ENCODE data around the gene WDR27. TPM values are rescaled to one million over a fixed set of nuclear protein-coding genes. Genes with fewer than 3 reads are reported as not detected.

The WDR27 gene
- total RNA-seq, 1 donor from 2014 or later, result 41.5 TPM

DNA sequence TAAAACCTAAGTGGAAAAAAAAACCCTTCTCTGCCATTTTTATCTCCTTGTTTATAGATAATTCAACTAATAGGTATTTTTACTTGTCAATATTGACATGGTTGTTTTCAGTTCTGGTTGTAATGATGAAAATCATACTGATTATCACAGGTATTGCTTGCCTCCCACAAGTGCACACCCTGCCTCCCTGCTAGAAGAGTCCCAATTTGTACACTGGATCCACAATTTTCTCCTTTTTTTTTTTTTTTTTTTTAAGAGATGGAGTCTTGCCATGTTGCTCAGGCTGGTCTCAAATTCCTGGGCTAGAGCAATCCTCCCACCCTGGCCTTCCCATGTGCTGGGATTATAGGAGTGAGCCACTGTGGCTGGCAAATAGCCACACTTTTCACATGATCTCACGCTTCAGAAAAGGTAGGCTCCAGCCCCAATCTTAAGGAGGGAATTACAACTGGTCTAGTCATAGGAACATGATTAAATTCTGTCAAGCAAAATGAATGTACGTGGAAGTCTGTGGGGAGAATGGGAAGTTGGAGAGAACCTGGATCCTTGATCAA, 37.2 kb upstream of the WDR27 start:
- H3K4me3 ChIP-seq, result no peak overlapping the region
- H3K27ac ChIP-seq, result no peak overlapping the region
- no peaks in the 10 kb centered on the region for H3K4me1 ChIP-seq
- no peaks in the 10 kb centered on the region for H3K9me3 ChIP-seq
- intact Hi-C loops (cut with DNase I), result no loop called here
- no peaks in the 10 kb centered on the region for H3K27me3 ChIP-seq
- TF ChIP-seq, protein P1, sequence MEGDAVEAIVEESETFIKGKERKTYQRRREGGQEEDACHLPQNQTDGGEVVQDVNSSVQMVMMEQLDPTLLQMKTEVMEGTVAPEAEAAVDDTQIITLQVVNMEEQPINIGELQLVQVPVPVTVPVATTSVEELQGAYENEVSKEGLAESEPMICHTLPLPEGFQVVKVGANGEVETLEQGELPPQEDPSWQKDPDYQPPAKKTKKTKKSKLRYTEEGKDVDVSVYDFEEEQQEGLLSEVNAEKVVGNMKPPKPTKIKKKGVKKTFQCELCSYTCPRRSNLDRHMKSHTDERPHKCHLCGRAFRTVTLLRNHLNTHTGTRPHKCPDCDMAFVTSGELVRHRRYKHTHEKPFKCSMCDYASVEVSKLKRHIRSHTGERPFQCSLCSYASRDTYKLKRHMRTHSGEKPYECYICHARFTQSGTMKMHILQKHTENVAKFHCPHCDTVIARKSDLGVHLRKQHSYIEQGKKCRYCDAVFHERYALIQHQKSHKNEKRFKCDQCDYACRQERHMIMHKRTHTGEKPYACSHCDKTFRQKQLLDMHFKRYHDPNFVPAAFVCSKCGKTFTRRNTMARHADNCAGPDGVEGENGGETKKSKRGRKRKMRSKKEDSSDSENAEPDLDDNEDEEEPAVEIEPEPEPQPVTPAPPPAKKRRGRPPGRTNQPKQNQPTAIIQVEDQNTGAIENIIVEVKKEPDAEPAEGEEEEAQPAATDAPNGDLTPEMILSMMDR (IDR thresholded peaks at IDR 0.05), result no peak
- TF ChIP-seq POLR2A (IDR thresholded peaks at IDR 0.05) (no peak), POLR2AphosphoS5 (IDR thresholded peaks at IDR 0.05; ENCODE audit: insufficient read depth in 1 of 2, low read depth in 1 of 2) (no peak)
- no peaks in the 10 kb centered on the region for H3K36me3 ChIP-seq
- DNase-seq (ENCODE audit: extremely low spot score in 2 of 2), result no peak

DNA sequence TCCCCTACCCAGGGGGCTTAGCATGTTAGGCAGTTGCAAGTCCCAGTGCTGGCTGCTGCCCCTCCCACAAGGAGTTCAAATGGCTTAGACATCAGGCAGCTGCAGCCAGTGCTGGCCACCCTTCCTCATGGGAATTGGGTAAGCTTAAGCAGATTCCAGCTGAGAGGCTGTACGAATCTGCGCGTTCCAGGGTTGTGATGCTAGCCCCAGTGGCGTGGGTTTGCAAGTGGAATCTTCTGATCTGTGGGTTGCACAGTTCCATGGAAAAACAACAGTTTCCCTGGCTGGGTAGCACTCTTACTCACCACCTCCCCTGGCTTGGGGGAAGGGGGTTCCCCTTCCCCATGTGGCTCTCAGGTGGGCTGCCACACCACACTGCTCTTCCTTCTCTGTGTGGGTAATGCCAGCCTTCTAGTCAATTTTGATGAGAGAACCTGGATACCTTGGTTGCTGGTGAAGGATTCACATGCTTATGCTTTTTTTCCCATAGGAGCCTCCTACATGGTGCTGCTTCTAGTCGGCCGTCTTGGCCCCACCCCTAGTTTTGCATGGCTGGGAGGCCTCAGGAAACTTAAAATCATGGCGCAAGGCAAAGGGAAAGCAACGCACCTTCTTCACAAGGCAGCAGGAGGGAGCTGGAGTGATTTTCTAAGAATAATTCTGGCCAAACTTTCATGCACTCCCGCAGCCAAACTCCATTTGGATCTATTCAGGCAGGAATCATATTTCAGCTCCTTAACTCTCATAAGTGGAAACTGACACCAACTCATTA, 36.6 kb upstream of the WDR27 start:
- no peaks in the 10 kb centered on the region for H3K27me3 ChIP-seq
- DNase-seq (ENCODE audit: extremely low spot score in 2 of 2), result no peak
- H3K4me3 ChIP-seq, result no peak overlapping the region
- H3K36me3 ChIP-seq, result no peaks in the 10 kb centered on the region
- H3K9me3 ChIP-seq, result no peaks in the 10 kb centered on the region
- intact Hi-C loops (cut with DNase I), result no loop called here
- no peaks in the 10 kb centered on the region for H3K4me1 ChIP-seq
- TF ChIP-seq, protein P1 (IDR thresholded peaks at IDR 0.05), result no peak
- TF ChIP-seq POLR2AphosphoS5 (IDR thresholded peaks at IDR 0.05; ENCODE audit: insufficient read depth in 1 of 2, low read depth in 1 of 2) (no peak), POLR2A (IDR thresholded peaks at IDR 0.05) (no peak)
- H3K27ac ChIP-seq, result no peak overlapping the region

DNA sequence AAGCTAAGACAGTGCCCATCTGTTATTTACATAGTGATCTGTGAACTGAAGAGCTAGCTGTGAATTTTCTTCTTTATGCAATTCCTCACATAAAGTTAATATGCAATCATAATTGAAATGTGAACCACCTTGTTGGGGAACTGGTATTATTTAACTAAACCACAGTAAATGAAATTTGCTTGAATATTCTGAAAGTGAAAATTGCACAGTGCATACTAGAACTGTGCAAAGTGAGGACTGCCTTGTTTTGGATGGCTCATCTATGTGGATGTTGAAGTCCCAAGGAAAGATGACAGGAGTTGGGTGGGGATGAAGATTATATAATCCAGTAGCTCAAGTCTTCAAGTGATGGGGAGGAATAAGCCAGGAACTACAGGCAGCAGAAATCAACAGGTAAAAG, 28.1 kb upstream of the WDR27 start:
- intact Hi-C loops (cut with DNase I), result no loop called here
- H3K4me3 ChIP-seq, result no peak overlapping the region
- no peaks in the 10 kb centered on the region for H3K9me3 ChIP-seq
- H3K27me3 ChIP-seq, result no peaks in the 10 kb centered on the region
- H3K27ac ChIP-seq, result no peak overlapping the region
- no peaks in the 10 kb centered on the region for H3K36me3 ChIP-seq
- H3K4me1 ChIP-seq, result peaks cover 9% of the 10 kb centered on the region
- DNase-seq (ENCODE audit: extremely low spot score in 2 of 2), result no peak
- no peak for TF ChIP-seq POLR2AphosphoS5 (IDR thresholded peaks at IDR 0.05; ENCODE audit: insufficient read depth in 1 of 2, low read depth in 1 of 2)
- TF ChIP-seq, protein P1 (IDR thresholded peaks at IDR 0.05), result no peak
- no peak for TF ChIP-seq POLR2A (IDR thresholded peaks at IDR 0.05)

GRCh38 chr6:169726963-169727362, 25.1 kb upstream of the WDR27 start:
- H3K36me3 ChIP-seq, result no peaks in the 10 kb centered on the region
- H3K27ac ChIP-seq, result no peak overlapping the region
- peaks cover 19% of the 10 kb centered on the region for H3K4me1 ChIP-seq
- H3K4me3 ChIP-seq, result no peak overlapping the region
- intact Hi-C loops (cut with DNase I), result no loop called here
- H3K9me3 ChIP-seq, result no peaks in the 10 kb centered on the region
- TF ChIP-seq POLR2AphosphoS5 (IDR thresholded peaks at IDR 0.05; ENCODE audit: insufficient read depth in 1 of 2, low read depth in 1 of 2) (no peak), POLR2A (IDR thresholded peaks at IDR 0.05) (no peak)
- TF ChIP-seq, protein P1 (IDR thresholded peaks at IDR 0.05), result no peak
- no peaks in the 10 kb centered on the region for H3K27me3 ChIP-seq
- DNase-seq (ENCODE audit: extremely low spot score in 2 of 2), result no peak

GRCh38 chr6:169726049-169726400, 24.2 kb upstream of the WDR27 start:
- H3K36me3 ChIP-seq, result no peaks in the 10 kb centered on the region
- TF ChIP-seq POLR2AphosphoS5 (IDR thresholded peaks at IDR 0.05; ENCODE audit: insufficient read depth in 1 of 2, low read depth in 1 of 2) (no peak), POLR2A (IDR thresholded peaks at IDR 0.05) (no peak)
- TF ChIP-seq, protein P1 (IDR thresholded peaks at IDR 0.05), result no peak
- no peak for DNase-seq (ENCODE audit: extremely low spot score in 2 of 2)
- intact Hi-C loops (cut with DNase I), result no loop called here
- no peaks in the 10 kb centered on the region for H3K27me3 ChIP-seq
- peaks cover 29% of the 10 kb centered on the region for H3K4me1 ChIP-seq
- no peak overlapping the region for H3K27ac ChIP-seq
- no peaks in the 10 kb centered on the region for H3K9me3 ChIP-seq
- H3K4me3 ChIP-seq, result no peak overlapping the region
